ENCODE measurements around the gene CACNA1G.

CACNA1G gene

GRCh38 chr17:50661348-50661747, 100.8 kb downstream of the CACNA1G start:
- TF ChIP-seq TAF1 (IDR thresholded peaks at IDR 0.05; ENCODE audit: borderline replicate concordance, insufficient read depth, low read length) (no peak), POLR2AphosphoS5 (IDR thresholded peaks at IDR 0.05; ENCODE audit: low read depth, low read length) (no peak), REST (IDR thresholded peaks at IDR 0.05; ENCODE audit: insufficient read depth in 1 of 2, low read depth in 2 of 2, low read length in 2 of 2) (no peak), SIN3A (IDR thresholded peaks at IDR 0.05; ENCODE audit: borderline replicate concordance, insufficient read depth, low read length) (no peak), FOXP2 (optimal IDR thresholded peaks at IDR 0.05; ENCODE audit: borderline replicate concordance, extremely low read depth, extremely low read length, insufficient read depth) (no peak)

DNA sequence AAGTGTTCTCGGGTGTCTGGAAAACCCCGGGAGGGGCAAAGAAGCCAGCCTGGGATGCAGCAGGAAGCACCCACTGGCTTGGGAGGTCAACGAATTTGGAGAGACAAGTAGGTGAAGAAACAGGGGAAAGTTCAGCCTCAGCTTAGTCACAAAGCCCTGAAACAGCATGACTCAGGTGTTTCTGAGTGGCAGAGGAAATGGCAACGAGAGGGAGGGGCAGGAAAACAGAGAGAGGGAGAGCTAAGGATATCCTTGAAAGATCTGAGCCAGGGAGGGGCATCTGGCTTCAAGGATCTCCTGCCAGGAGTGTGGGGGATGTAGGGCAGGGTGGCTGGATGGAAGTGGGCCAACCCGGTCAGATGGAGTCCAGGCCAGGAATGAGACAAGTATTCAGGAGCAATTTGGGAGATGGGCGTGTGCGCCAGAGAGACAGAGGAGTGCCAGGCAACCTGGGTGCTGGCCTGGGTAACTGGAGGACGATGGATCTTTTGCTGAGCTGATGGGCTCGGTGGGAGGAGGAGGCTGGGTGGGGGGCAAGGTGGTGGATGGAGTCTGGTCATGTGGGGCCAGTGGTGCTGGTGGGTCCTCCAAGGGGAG, 101.4 kb downstream of the CACNA1G start:
- TF ChIP-seq REST (IDR thresholded peaks at IDR 0.05; ENCODE audit: insufficient read depth in 1 of 2, low read depth in 2 of 2, low read length in 2 of 2) (no peak), TAF1 (IDR thresholded peaks at IDR 0.05; ENCODE audit: borderline replicate concordance, insufficient read depth, low read length) (no peak), POLR2AphosphoS5 (IDR thresholded peaks at IDR 0.05; ENCODE audit: low read depth, low read length) (no peak), FOXP2 (optimal IDR thresholded peaks at IDR 0.05; ENCODE audit: borderline replicate concordance, extremely low read depth, extremely low read length, insufficient read depth) (no peak), SIN3A (IDR thresholded peaks at IDR 0.05; ENCODE audit: borderline replicate concordance, insufficient read depth, low read length) (no peak)

- TF ChIP-seq POLR2AphosphoS5 (IDR thresholded peaks at IDR 0.05; ENCODE audit: low read depth, low read length) (no peak), SIN3A (IDR thresholded peaks at IDR 0.05; ENCODE audit: borderline replicate concordance, insufficient read depth, low read length) (no peak), REST (IDR thresholded peaks at IDR 0.05; ENCODE audit: insufficient read depth in 1 of 2, low read depth in 2 of 2, low read length in 2 of 2) (no peak), FOXP2 (optimal IDR thresholded peaks at IDR 0.05; ENCODE audit: borderline replicate concordance, extremely low read depth, extremely low read length, insufficient read depth) (no peak), TAF1 (IDR thresholded peaks at IDR 0.05; ENCODE audit: borderline replicate concordance, insufficient read depth, low read length) (no peak)
Measured at GRCh38 chr17:50662632-50663225, 102.2 kb downstream of the CACNA1G start.

GRCh38 chr17:50663812-50664374, 103.4 kb downstream of the CACNA1G start:
- no peak for TF ChIP-seq POLR2AphosphoS5 (IDR thresholded peaks at IDR 0.05; ENCODE audit: low read depth, low read length)
- no peak for TF ChIP-seq FOXP2 (optimal IDR thresholded peaks at IDR 0.05; ENCODE audit: borderline replicate concordance, extremely low read depth, extremely low read length, insufficient read depth)
- no peak for TF ChIP-seq SIN3A (IDR thresholded peaks at IDR 0.05; ENCODE audit: borderline replicate concordance, insufficient read depth, low read length)
- TF ChIP-seq TAF1 (IDR thresholded peaks at IDR 0.05; ENCODE audit: borderline replicate concordance, insufficient read depth, low read length): no peak
- no peak for TF ChIP-seq REST (IDR thresholded peaks at IDR 0.05; ENCODE audit: insufficient read depth in 1 of 2, low read depth in 2 of 2, low read length in 2 of 2)

Measured in PFSK-1 (cell line).